ENCODE data around the gene IGDCC3. TPM values are rescaled to one million over a fixed set of nuclear protein-coding genes. Genes with fewer than 3 reads are reported as not detected.

The IGDCC3 gene
- total RNA-seq, 1 donor from 2014 or later: 342 TPM

DNA sequence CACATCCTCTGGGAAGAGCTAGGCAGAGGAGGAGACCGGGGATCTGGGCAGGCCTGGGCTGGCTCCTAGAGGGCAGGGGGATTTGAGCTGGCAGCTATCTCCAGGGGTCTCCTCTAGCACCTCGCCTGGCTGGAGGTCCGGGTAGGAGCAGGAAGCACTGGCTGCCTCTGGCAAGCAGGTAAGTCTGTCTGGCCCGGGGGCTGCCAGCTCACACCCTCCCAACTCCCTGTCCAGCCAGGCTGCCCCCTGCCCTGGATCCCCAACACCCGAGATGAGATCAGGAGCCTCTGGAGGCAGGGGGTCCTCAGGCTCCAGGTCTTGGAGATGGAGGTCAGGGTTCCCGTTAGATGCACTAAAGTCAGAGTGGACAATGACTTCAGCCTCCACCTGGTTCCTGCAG lies 6.2 kb upstream of the IGDCC3 start:
- Mint-ChIP-seq H3K4me3 (ENCODE audit: unreplicated experiment) (peak overlapping the region; percentile 50), H3K4me1 (ENCODE audit: low read depth, unreplicated experiment) (peaks cover 27% of the 10 kb centered on the region), H3K27me3 (ENCODE audit: unreplicated experiment) (peaks cover 2% of the 10 kb centered on the region), H3K27ac (ENCODE audit: unreplicated experiment) (peak overlapping the region; percentile 6), H3K36me3 (ENCODE audit: unreplicated experiment) (peaks cover 5% of the 10 kb centered on the region), H3K9me3 (ENCODE audit: unreplicated experiment) (peaks cover 8% of the 10 kb centered on the region)
- no peak for DNase-seq
- TF ChIP-seq, protein P1, sequence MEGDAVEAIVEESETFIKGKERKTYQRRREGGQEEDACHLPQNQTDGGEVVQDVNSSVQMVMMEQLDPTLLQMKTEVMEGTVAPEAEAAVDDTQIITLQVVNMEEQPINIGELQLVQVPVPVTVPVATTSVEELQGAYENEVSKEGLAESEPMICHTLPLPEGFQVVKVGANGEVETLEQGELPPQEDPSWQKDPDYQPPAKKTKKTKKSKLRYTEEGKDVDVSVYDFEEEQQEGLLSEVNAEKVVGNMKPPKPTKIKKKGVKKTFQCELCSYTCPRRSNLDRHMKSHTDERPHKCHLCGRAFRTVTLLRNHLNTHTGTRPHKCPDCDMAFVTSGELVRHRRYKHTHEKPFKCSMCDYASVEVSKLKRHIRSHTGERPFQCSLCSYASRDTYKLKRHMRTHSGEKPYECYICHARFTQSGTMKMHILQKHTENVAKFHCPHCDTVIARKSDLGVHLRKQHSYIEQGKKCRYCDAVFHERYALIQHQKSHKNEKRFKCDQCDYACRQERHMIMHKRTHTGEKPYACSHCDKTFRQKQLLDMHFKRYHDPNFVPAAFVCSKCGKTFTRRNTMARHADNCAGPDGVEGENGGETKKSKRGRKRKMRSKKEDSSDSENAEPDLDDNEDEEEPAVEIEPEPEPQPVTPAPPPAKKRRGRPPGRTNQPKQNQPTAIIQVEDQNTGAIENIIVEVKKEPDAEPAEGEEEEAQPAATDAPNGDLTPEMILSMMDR (IDR thresholded peaks at IDR 0.05; ENCODE audit: partially characterized antibody, unreplicated experiment): no peak

DNA sequence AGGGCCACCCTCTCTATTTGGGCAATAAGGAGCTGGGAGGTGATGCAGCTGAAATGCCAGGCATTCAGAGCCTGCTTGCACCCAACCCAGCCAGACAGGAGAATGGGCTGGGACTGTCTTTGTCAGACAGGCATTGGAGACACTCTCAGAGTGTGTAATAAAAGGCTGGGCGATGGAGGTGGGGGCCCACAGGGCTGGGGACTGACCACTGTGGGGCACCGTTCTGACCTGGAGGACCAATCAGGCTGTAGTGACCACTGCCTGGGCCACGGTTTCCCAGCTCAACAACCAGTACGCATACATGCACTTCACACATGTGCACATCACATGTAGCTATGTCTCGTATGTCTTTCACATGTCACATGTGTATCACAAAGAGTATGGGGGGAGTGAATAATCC lies 5.7 kb upstream of the IGDCC3 start:
- Mint-ChIP-seq H3K4me1 (ENCODE audit: low read depth, unreplicated experiment) (peaks cover 28% of the 10 kb centered on the region), H3K27ac (ENCODE audit: unreplicated experiment) (no peak overlapping the region), H3K9me3 (ENCODE audit: unreplicated experiment) (peaks cover 10% of the 10 kb centered on the region), H3K36me3 (ENCODE audit: unreplicated experiment) (peaks cover 5% of the 10 kb centered on the region), H3K4me3 (ENCODE audit: unreplicated experiment) (peak overlapping the region; percentile 60), H3K27me3 (ENCODE audit: unreplicated experiment) (peaks cover 2% of the 10 kb centered on the region)
- TF ChIP-seq, protein P1 (IDR thresholded peaks at IDR 0.05; ENCODE audit: partially characterized antibody, unreplicated experiment): no peak
- no peak for DNase-seq

DNA sequence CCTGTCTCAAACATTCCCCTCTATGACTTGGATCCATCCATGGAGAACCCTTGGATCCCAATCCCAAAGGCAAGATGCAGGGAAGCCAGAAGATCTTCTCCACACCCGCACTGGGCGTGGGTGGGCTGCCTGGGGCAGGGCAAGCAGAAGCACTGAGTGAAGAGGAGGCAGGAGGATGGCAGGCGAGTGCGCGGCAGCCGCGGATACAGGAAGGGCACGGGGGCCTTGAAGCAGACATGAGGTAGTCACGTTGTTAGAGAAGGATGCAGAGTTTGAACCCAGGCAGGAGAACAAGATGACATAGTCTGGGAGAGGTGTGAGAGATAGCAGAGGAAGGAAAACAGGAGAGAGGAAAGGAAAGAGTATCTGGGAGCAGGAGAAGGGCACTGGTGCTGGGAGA lies 5.1 kb upstream of the IGDCC3 start:
- Mint-ChIP-seq H3K27me3 (ENCODE audit: unreplicated experiment) (peaks cover 2% of the 10 kb centered on the region), H3K36me3 (ENCODE audit: unreplicated experiment) (peaks cover 5% of the 10 kb centered on the region), H3K4me1 (ENCODE audit: low read depth, unreplicated experiment) (peaks cover 29% of the 10 kb centered on the region), H3K4me3 (ENCODE audit: unreplicated experiment) (peak overlapping the region; percentile 60), H3K27ac (ENCODE audit: unreplicated experiment) (peak overlapping the region; percentile 64), H3K9me3 (ENCODE audit: unreplicated experiment) (peaks cover 13% of the 10 kb centered on the region)
- TF ChIP-seq, protein P1 (IDR thresholded peaks at IDR 0.05; ENCODE audit: partially characterized antibody, unreplicated experiment): no peak
- no peak for DNase-seq

DNA sequence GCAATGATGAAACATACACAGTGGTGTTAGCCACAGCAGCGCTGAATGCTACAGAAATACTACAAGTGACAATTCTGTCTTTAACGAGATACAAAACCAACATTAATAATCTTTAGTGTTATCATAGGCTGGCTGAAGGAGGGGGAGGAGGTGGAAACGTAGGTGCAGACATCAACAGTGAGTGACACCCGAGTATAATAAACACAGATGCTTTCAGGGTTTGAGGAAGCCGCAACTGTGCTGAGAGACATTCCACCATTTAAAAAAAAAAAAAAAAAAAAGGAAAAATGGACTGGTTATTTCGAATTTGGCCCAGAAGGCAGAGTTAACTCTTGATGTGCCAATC lies 4.3 kb upstream of the IGDCC3 start:
- Mint-ChIP-seq H3K9me3 (ENCODE audit: unreplicated experiment) (peaks cover 12% of the 10 kb centered on the region), H3K4me1 (ENCODE audit: low read depth, unreplicated experiment) (peaks cover 29% of the 10 kb centered on the region), H3K27ac (ENCODE audit: unreplicated experiment) (no peak overlapping the region), H3K36me3 (ENCODE audit: unreplicated experiment) (peaks cover 5% of the 10 kb centered on the region), H3K27me3 (ENCODE audit: unreplicated experiment) (peaks cover 2% of the 10 kb centered on the region), H3K4me3 (ENCODE audit: unreplicated experiment) (no peak overlapping the region)
- DNase-seq: no peak
- TF ChIP-seq, protein P1 (IDR thresholded peaks at IDR 0.05; ENCODE audit: partially characterized antibody, unreplicated experiment): no peak

DNA sequence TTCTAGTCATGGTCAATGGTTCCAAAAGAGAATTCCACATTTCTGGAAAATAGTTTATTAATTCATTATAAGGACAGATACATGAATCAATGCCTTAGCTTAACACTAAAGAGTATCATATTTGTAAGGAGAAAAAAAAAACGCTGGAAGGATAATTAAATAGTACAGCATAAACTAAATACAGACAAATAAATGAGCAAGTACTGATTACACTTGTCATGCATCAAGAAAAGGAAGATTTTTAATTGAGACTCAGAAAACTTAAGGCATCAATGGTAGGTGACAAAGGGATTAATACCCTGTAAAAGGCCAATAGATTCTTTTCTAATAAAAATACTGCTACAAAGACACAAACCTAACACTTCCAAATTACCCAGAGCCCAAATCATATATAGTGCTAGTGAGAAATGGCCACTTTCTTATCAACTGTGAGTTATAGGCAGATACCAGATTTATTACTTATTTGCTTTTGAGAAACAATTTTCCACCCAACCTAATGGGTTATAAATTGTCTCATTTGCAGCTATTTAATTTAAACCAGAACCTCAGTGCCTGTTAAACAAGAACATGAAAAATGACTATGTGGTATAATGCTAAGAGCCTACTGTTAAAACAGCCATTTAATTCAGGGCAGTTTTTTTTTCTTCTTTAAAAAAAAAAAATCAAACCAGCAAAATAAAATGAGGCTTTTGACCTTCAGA lies 3.8 kb upstream of the IGDCC3 start:
- Mint-ChIP-seq H3K36me3 (ENCODE audit: unreplicated experiment) (peaks cover 5% of the 10 kb centered on the region), H3K4me3 (ENCODE audit: unreplicated experiment) (no peak overlapping the region), H3K9me3 (ENCODE audit: unreplicated experiment) (peaks cover 14% of the 10 kb centered on the region), H3K27me3 (ENCODE audit: unreplicated experiment) (peaks cover 5% of the 10 kb centered on the region), H3K4me1 (ENCODE audit: low read depth, unreplicated experiment) (peaks cover 30% of the 10 kb centered on the region), H3K27ac (ENCODE audit: unreplicated experiment) (no peak overlapping the region)
- TF ChIP-seq, protein P1 (IDR thresholded peaks at IDR 0.05; ENCODE audit: partially characterized antibody, unreplicated experiment): no peak
- DNase-seq: no peak

Data from glutamatergic neuron (in vitro differentiated cells).